MM.1S (cell line): Measurements from ENCODE around the gene GPR158.

Experiments used
- CTCF ChIP-seq: fragments of 300-600 bp; sonication (generic); IDR thresholded peaks from 2 replicates; pipeline ENCODE4 v1.5.1; 2016; ENCODE audit warnings: antibody characterized with exemption, low read length, mixed read lengths
- EZH2 ChIP-seq: fragments of 300-600 bp; sonication (generic); optimal IDR thresholded peaks from 2 replicates; pipeline ENCODE3; 2017; ENCODE audit warnings: low read depth, mild to moderate bottlenecking, antibody characterized with exemption, low read length, mixed read lengths
- EZH2phosphoT487 ChIP-seq: fragments of 300-600 bp; sonication (generic); IDR thresholded peaks from 2 replicates; pipeline ENCODE4 v1.6.1; 2018; ENCODE audit warnings: antibody characterized with exemption, low read length

DNA sequence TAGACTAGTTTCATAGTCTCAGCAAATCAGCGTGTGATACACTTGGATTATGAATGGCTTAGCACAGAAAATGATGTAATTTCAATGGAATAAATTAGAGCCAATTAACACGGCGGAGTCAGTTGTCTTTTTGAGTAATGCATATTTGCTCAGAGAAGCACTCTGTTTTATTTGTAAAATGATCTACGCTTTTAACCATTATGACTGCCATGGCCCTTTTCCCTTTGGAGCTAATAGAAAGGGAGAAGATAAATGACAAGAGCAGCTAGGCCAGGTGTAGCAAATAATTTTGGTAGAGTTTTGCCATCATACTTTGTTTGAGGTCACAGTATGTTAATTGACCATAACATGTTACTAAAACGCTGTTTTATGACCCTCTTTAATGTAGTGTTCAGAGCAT, 86.8 kb downstream of the GPR158 start:
- TF ChIP-seq CTCF (no peak), EZH2 (no peak), EZH2phosphoT487 (no peak)
